ENCODE measurements around the gene GANC. TPM values are rescaled to one million over a fixed set of nuclear protein-coding genes. Genes with fewer than 3 reads are reported as not detected.

GANC gene
- total RNA-seq, 1 donor from 2014 or later: 17.8 TPM

DNA sequence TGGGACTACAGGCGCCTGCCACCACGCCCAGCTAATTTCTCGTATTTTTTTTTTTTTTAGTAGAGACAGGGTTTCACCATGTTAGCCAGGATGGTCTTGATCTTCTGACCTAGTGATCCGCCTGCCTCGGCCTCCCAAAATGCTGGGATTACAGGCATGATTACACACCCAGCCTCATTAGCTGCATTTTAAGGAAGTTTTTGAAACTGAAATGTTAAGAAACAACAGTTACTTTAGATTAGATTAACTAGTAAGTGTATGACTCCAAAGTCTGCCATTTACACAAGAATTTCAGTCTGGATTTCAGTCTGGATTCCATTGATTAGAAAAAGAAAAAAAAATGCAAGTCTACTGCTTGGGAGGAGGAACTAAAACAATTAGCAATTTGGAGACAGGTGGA lies 40.4 kb upstream of the GANC start:
- Mint-ChIP-seq H3K9me3 (ENCODE audit: unreplicated experiment) (no peaks in the 10 kb centered on the region), H3K4me1 (ENCODE audit: low read depth, unreplicated experiment) (no peaks in the 10 kb centered on the region), H3K36me3 (ENCODE audit: unreplicated experiment) (no peaks in the 10 kb centered on the region), H3K27me3 (ENCODE audit: unreplicated experiment) (peaks cover 2% of the 10 kb centered on the region), H3K27ac (ENCODE audit: unreplicated experiment) (no peak overlapping the region), H3K4me3 (ENCODE audit: unreplicated experiment) (no peak overlapping the region)
- DNase-seq: no peak
- TF ChIP-seq, protein P1, sequence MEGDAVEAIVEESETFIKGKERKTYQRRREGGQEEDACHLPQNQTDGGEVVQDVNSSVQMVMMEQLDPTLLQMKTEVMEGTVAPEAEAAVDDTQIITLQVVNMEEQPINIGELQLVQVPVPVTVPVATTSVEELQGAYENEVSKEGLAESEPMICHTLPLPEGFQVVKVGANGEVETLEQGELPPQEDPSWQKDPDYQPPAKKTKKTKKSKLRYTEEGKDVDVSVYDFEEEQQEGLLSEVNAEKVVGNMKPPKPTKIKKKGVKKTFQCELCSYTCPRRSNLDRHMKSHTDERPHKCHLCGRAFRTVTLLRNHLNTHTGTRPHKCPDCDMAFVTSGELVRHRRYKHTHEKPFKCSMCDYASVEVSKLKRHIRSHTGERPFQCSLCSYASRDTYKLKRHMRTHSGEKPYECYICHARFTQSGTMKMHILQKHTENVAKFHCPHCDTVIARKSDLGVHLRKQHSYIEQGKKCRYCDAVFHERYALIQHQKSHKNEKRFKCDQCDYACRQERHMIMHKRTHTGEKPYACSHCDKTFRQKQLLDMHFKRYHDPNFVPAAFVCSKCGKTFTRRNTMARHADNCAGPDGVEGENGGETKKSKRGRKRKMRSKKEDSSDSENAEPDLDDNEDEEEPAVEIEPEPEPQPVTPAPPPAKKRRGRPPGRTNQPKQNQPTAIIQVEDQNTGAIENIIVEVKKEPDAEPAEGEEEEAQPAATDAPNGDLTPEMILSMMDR (IDR thresholded peaks at IDR 0.05; ENCODE audit: partially characterized antibody, unreplicated experiment): no peak

DNA sequence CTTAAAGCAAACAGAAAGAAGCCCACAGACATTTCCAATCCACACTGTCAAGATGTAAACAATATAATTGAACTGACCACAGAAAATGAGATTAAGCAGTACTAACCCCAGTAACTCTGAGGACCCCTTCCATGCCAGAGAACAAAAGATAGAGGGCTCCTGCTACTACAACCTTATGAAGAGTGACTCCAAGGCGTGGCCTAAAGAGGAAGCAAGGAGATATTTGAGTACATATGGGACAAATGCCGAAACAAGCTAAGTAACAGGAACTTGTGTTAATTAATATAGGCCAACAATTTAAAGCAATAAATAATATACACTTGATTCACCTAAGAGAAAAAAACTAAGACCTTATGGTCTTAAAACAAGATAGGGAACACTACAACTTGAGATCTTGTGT lies 39.9 kb upstream of the GANC start:
- Mint-ChIP-seq H3K36me3 (ENCODE audit: unreplicated experiment) (no peaks in the 10 kb centered on the region), H3K9me3 (ENCODE audit: unreplicated experiment) (no peaks in the 10 kb centered on the region)
- TF ChIP-seq, protein P1 (IDR thresholded peaks at IDR 0.05; ENCODE audit: partially characterized antibody, unreplicated experiment): no peak

DNA sequence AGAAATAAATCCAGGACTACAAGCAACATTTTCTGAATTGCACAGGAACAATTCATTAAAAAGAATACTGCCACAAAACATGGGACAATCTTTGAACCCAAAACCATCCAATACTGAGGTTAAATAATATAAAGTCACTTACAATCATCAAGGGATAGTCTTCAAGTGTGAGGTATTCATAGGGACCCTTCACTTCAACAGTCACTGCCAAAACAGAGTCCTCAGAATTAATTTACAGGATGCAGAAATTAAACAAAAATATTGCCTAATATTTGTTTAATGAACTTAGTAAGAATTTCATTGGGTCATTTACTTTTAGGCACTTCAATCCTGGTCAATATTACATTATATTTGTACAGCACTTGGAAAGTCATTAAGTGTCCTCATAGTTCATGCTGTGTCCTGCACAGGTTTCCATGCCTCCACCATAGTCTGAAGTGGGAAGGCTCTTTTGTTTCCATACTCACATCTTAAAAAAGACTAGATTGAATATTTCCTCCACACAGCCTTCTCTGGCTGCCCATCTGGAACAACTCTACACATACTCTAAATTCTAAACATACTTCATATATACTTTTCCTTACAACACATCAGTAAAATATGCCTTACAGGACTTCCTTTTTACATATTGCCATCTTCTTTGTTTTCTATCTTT lies 33.3 kb upstream of the GANC start:
- no peak for DNase-seq
- TF ChIP-seq, protein P1 (IDR thresholded peaks at IDR 0.05; ENCODE audit: partially characterized antibody, unreplicated experiment): no peak
- Mint-ChIP-seq H3K36me3 (ENCODE audit: unreplicated experiment) (no peaks in the 10 kb centered on the region), H3K27me3 (ENCODE audit: unreplicated experiment) (peaks cover 4% of the 10 kb centered on the region), H3K27ac (ENCODE audit: unreplicated experiment) (no peak overlapping the region), H3K9me3 (ENCODE audit: unreplicated experiment) (no peaks in the 10 kb centered on the region), H3K4me1 (ENCODE audit: low read depth, unreplicated experiment) (no peaks in the 10 kb centered on the region), H3K4me3 (ENCODE audit: unreplicated experiment) (no peak overlapping the region)

More for the DNA sequence above, 39.9 kb upstream of the GANC start:
- Mint-ChIP-seq H3K27ac (ENCODE audit: unreplicated experiment) (no peak overlapping the region), H3K4me1 (ENCODE audit: low read depth, unreplicated experiment) (no peaks in the 10 kb centered on the region), H3K27me3 (ENCODE audit: unreplicated experiment) (peaks cover 2% of the 10 kb centered on the region), H3K4me3 (ENCODE audit: unreplicated experiment) (no peak overlapping the region)
- DNase-seq: no peak

DNA sequence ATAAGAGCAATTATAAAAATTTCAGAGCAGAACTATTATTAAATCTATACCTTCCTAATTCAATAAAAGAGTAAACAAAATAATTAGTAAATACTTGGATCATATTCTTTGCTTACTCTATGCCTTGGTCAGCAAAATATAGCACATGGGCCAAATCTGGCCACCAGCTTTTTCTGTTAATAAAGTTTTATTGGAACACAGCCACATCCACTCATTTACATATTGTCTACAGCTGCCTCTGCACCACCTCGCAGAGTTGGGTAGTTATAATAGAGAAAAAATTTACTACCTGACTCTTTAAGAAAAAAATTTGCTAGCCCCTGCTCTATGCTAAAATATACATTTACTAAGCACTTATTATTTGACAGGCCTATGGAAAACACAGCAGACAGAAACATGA lies 32.2 kb upstream of the GANC start:
- TF ChIP-seq, protein P1 (IDR thresholded peaks at IDR 0.05; ENCODE audit: partially characterized antibody, unreplicated experiment): no peak
- Mint-ChIP-seq H3K9me3 (ENCODE audit: unreplicated experiment) (no peaks in the 10 kb centered on the region), H3K36me3 (ENCODE audit: unreplicated experiment) (no peaks in the 10 kb centered on the region), H3K27me3 (ENCODE audit: unreplicated experiment) (peaks cover 4% of the 10 kb centered on the region), H3K27ac (ENCODE audit: unreplicated experiment) (no peak overlapping the region), H3K4me3 (ENCODE audit: unreplicated experiment) (no peak overlapping the region), H3K4me1 (ENCODE audit: low read depth, unreplicated experiment) (no peaks in the 10 kb centered on the region)
- no peak for DNase-seq

DNA sequence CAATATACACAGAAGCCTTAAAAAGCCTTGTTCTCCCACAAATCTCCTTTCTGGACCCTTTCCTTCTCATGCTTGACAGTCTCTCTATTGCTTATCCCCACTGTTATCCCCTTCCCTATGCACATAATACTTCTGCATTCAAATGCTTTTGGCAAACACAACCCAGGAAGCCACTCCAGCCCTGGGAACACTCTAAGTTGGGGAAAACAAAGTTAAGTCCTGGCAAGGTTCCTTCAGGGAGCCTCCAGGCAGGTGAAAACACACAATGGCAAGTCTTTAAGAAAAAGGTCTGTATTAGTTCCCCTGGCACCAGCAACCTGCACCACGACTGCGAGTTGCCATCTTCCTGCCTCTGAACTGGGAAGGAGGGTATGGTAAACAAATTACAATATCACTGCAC lies 19.7 kb upstream of the GANC start:
- Mint-ChIP-seq H3K4me3 (ENCODE audit: unreplicated experiment) (no peak overlapping the region), H3K27me3 (ENCODE audit: unreplicated experiment) (peaks cover 5% of the 10 kb centered on the region), H3K4me1 (ENCODE audit: low read depth, unreplicated experiment) (no peaks in the 10 kb centered on the region), H3K36me3 (ENCODE audit: unreplicated experiment) (peaks cover 55% of the 10 kb centered on the region), H3K27ac (ENCODE audit: unreplicated experiment) (no peak overlapping the region), H3K9me3 (ENCODE audit: unreplicated experiment) (peaks cover 16% of the 10 kb centered on the region)
- DNase-seq: no peak
- TF ChIP-seq, protein P1 (IDR thresholded peaks at IDR 0.05; ENCODE audit: partially characterized antibody, unreplicated experiment): no peak
